Esophagus muscularis mucosa (tissue), 4 donors: Measurements from ENCODE around the gene ZNF215. TPM values are rescaled to one million over a fixed set of nuclear protein-coding genes. Genes with fewer than 3 reads are reported as not detected.

Experiments used
- DNase-seq: peaks from one replicate; pipeline ENCODE4 v3.0.0-alpha.2; 2017; ENCODE audit errors: extremely low spot score
- H3K27ac ChIP-seq, 4 donors: fragments of 200-600 bp; sonication (generic); replicated peaks in 1 of 4; 1 replicate in 3 of 4; 2 replicates in 1 of 4; pipeline ENCODE4 v1.5.1; 2016 to 2019; ENCODE audit warnings: mild to moderate bottlenecking in 1 of 4
- H3K27me3 ChIP-seq, 4 donors: fragments of 200-600 bp; sonication (generic); one replicate each; pipeline versions ENCODE4 v1.5.1 to v1.6.0; 2016 to 2019
- H3K36me3 ChIP-seq, 4 donors: fragments of 200-600 bp; sonication (generic); one replicate each; pipeline ENCODE4 v1.5.1; 2016 to 2019
- H3K4me1 ChIP-seq, 4 donors: fragments of 200-600 bp; sonication (generic); one replicate each; pipeline ENCODE4 v1.5.1; 2016 to 2019
- H3K4me3 ChIP-seq, 4 donors: fragments of 200-600 bp; sonication (generic); 1 replicate in 2 of 4; 2 replicates in 2 of 4; pipeline ENCODE4 v1.5.1; 2016 to 2019; ENCODE audit warnings: mild to moderate bottlenecking in 4 of 4, moderate library complexity in 1 of 4
- H3K9me3 ChIP-seq, 4 donors: fragments of 200-600 bp; sonication (generic); 1 replicate in 3 of 4; 2 replicates in 1 of 4; pipeline ENCODE4 v1.5.1; 2016 to 2019
- CTCF ChIP-seq, 3 experiments: fragments of 200-600 bp in 2 of 3; fragments of 450-650 bp in 1 of 3; sonication (generic) in 2 of 3; IDR thresholded peaks; one replicate each; pipeline ENCODE4 v1.5.1; 2017 to 2019; ENCODE audit warnings: antibody characterized with exemption in 3 of 3, mild to moderate bottlenecking in 2 of 3, moderate library complexity in 1 of 3
- EP300 ChIP-seq: sonication (generic); formaldehyde crosslinking; IDR thresholded peaks from one replicate; pipeline ENCODE4 v1.6.1; 2017; ENCODE audit warnings: antibody characterized with exemption
- POLR2A ChIP-seq: fragments of 450-650 bp; IDR thresholded peaks from one replicate; pipeline ENCODE4 v1.6.1; 2017; ENCODE audit warnings: antibody characterized with exemption, moderate library complexity, mild to moderate bottlenecking, low read depth
- POLR2AphosphoS5 ChIP-seq, 2 donors: sonication (generic); formaldehyde crosslinking; IDR thresholded peaks; one replicate each; pipeline ENCODE4 v1.6.1; 2017; ENCODE audit warnings: antibody characterized with exemption in 2 of 2
- WGBS: methylation state at CpG from one replicate; pipeline ENCODE4 v1.1.5; 2018; 5-methylcytosine and 5-hydroxymethylcytosine counted together
- intact Hi-C: fragments of 100-400 bp; cut with DNase I; formaldehyde crosslinking; loops from one replicate; pipeline ENCODE4 v1.15.1; 2023
- total RNA-seq, 4 donors: library from RNA; depleted of rRNA; stranded (reverse); fragments of >200 nt; gene quantifications; one replicate each; pipeline versions ENCODE4 v1.1.0 to v1.2.1, GENCODE V29; 2016

ZNF215 gene
- total RNA-seq, 4 donors from 2014 or later: under 0.01 to 0.19 (median 0.17) TPM

- Histone ChIP-seq H3K27me3 (no peaks in the 10 kb centered on the region), H3K4me3 (no peak overlapping the region)
- intact Hi-C loops: no loop called here
Observed at GRCh38 chr11:6992457-6993417, 66.5 kb downstream of the ZNF215 start.

GRCh38 chr11:6995703-6996102 is 69.5 kb downstream of the ZNF215 start:
- Histone ChIP-seq H3K27ac (no peak overlapping the region), H3K36me3 (peaks cover 7 to 12% (median 9%) of the 10 kb centered on the region in 4 donors), H3K9me3 (no peaks in the 10 kb centered on the region), H3K4me3 (no peak overlapping the region), H3K4me1 (peaks cover 0 to 17% (median 10%) of the 10 kb centered on the region in 4 donors), H3K27me3 (no peaks in the 10 kb centered on the region)
- intact Hi-C loops: no loop called here
- DNase-seq: no peak
- TF ChIP-seq CTCF (IDR thresholded peaks at IDR 0.05) (no peak), POLR2A (no peak), EP300 (no peak), POLR2AphosphoS5 (IDR thresholded peaks at IDR 0.05) (no peak)

More at GRCh38 chr11:6992457-6993417, 66.5 kb downstream of the ZNF215 start:
- Histone ChIP-seq H3K4me1 (peaks cover 0 to 17% (median 10%) of the 10 kb centered on the region in 4 donors), H3K9me3 (no peaks in the 10 kb centered on the region), H3K27ac (no peak overlapping the region), H3K36me3 (no peaks in the 10 kb centered on the region)
- peak in 1 of 2 donors; percentile 39 for TF ChIP-seq POLR2AphosphoS5 (IDR thresholded peaks at IDR 0.05)
- TF ChIP-seq CTCF (IDR thresholded peaks at IDR 0.05): no peak
- TF ChIP-seq EP300: no peak
- no peak for TF ChIP-seq POLR2A
- DNase-seq: no peak
- 28% methylated on average over 11 of the region's 11 CpGs for WGBS

DNA sequence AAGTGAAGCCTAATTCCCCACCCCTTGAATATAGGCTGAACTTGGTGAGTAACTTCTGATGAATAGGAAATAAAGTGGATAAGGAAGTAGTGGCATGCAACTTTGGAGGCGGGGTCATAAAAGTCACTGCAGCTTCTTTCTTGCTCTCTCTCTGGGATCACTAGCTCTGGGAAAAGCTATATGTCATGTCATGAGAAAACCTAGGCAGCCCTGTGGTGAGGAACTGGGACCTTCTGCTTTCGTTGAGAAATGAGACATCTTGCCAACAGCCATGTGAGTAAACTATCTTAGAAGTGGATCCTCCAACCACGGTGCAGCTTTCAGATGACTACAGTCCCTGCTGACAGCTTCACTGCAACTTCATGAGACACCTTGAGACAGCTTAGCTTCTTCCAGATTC is 78.3 kb downstream of the ZNF215 start:
- Histone ChIP-seq H3K9me3 (no peaks in the 10 kb centered on the region), H3K27me3 (no peaks in the 10 kb centered on the region), H3K36me3 (peaks cover 7 to 28% (median 14%) of the 10 kb centered on the region in 4 donors), H3K27ac (no peak overlapping the region), H3K4me1 (no peaks in the 10 kb centered on the region), H3K4me3 (no peak overlapping the region)
- TF ChIP-seq POLR2A (no peak), EP300 (no peak), POLR2AphosphoS5 (IDR thresholded peaks at IDR 0.05) (no peak), CTCF (IDR thresholded peaks at IDR 0.05) (no peak)
- no peak for DNase-seq
- WGBS: 33% methylated on average over 3 of the region's 3 CpGs
- intact Hi-C loops: no loop called here

Other genes with a start within 250 kb of the ZNF215 start
- gene MRPL17, start 243.1 kb upstream of the ZNF215 start, total RNA-seq: 10 to 100 TPM; 13.3 to 22.9 (median 19.4) TPM
- not detected for gene OR2AG2, start 154.4 kb upstream of the ZNF215 start, total RNA-seq
- not detected for gene OR2AG1, start 143.4 kb upstream of the ZNF215 start, total RNA-seq
- under 1 TPM in 1 of 4 donors, not detected in 3; 0.06 TPM for gene OR6A2, start 126.7 kb upstream of the ZNF215 start, total RNA-seq
- not detected for gene OR10A5, start 80.7 kb upstream of the ZNF215 start, total RNA-seq
- not detected for gene OR10A2, start 63.4 kb upstream of the ZNF215 start, total RNA-seq
- gene OR10A4, start 49.8 kb upstream of the ZNF215 start, total RNA-seq: not detected
- not detected for gene OR2D2, start 33.9 kb upstream of the ZNF215 start, total RNA-seq
- gene OR2D3, start 5.4 kb upstream of the ZNF215 start, total RNA-seq: not detected
- 1 to 10 TPM; 1.3 to 3.3 (median 1.9) TPM for gene ZNF214, start 93.9 kb downstream of the ZNF215 start, total RNA-seq
- not detected for gene NLRP14, start 94.1 kb downstream of the ZNF215 start, total RNA-seq
- not detected for gene RBMXL2, start 162.6 kb downstream of the ZNF215 start, total RNA-seq